Activated T-helper 2 cell treated with anti-CD3 and anti-CD28 coated beads, Interferon-gamma antibody, Interleukin-2, Interleukin-4, amounts not matched to agents 10 μg/mL and 5 μg/mL and 100 μg/mL, durations not matched to agents 14 hours and 24 hours and 36 hours (primary cell): ENCODE results near the gene ZNRF1. TPM values are rescaled to one million over a fixed set of nuclear protein-coding genes. Genes with fewer than 3 reads are reported as not detected.

Experiments used
- DNase-seq: peaks from one replicate; pipeline ENCODE4 v3.0.0; 2021; ENCODE audit warnings: low spot score
- H3K27ac Mint-ChIP-seq: one replicate; pipeline ENCODE4 v1.8.0; 2021; ENCODE audit warnings: mixed read lengths
- H3K27me3 Mint-ChIP-seq: one replicate; pipeline ENCODE4 v1.8.0; 2021; ENCODE audit warnings: low read depth, mixed read lengths
- H3K36me3 Mint-ChIP-seq: one replicate; pipeline ENCODE4 v1.8.0; 2021; ENCODE audit warnings: low read depth, mixed read lengths
- H3K4me1 Mint-ChIP-seq: one replicate; pipeline ENCODE4 v1.8.0; 2021; ENCODE audit warnings: low read depth, mixed read lengths
- H3K4me3 Mint-ChIP-seq: one replicate; pipeline ENCODE4 v1.8.0; 2021; ENCODE audit warnings: low read depth, mild to moderate bottlenecking, moderate library complexity, mixed read lengths
- H3K9me3 Mint-ChIP-seq: one replicate; pipeline ENCODE4 v1.8.0; 2021; ENCODE audit warnings: mixed read lengths
- intact Hi-C: fragments of 100-400 bp; cut with micrococcal nuclease; formaldehyde crosslinking; loops from one replicate; pipeline ENCODE4 v1.15.1; 2023
- total RNA-seq: library from RNA; stranded (reverse); gene quantifications from 2 replicates; pipeline ENCODE4 v1.2.3, GENCODE V29; 2022

Gene ZNRF1
- total RNA-seq, 1 donor from 2014 or later, result 34.8 TPM

DNA sequence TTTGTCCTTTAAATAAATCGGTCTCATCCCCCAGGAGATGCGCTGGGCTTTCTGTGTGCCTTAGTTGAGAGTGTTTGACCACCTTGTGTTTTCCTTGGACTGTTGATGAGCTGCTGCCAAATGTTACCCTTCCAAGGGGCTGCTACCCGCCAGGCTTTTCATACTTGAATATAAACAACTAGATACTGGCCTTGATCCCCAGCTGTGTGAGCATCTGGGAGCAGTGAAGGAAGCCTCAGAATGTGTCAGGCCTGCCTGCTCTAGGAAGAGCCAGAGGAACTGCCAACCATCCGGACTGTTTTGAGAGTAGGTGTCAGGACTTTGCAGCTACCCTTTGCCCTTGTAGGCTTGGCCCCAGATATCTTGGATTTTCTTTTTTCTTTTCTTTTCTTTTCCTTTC, 60.0 kb downstream of the ZNRF1 start:
- Mint-ChIP-seq H3K27ac (no peak overlapping the region), H3K9me3 (no peaks in the 10 kb centered on the region), H3K4me3 (no peak overlapping the region), H3K27me3 (no peaks in the 10 kb centered on the region), H3K4me1 (peaks cover 30% of the 10 kb centered on the region), H3K36me3 (peaks cover 11% of the 10 kb centered on the region)
- intact Hi-C loops, result no loop called here
- no peak for DNase-seq

DNA sequence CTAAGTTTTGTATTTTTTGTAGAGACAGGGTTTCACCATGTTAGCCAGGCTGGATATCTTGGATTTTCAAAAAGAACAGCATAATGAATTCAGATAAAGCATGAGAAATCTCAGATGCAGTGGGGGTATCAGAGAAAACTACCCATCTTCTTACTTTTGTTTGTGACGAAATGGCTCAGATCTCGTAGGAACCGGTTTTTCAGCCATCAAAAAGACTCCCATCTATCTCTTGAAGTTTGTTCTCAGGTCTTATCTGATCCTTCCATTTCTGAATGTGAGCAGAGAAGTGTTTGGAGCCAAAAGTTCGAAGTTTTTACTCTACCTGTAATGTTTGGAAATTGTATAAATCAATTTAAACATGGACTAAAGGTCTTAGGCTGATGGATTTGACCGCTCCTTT, 60.6 kb downstream of the ZNRF1 start:
- DNase-seq, result no peak
- Mint-ChIP-seq H3K4me3 (no peak overlapping the region), H3K9me3 (no peaks in the 10 kb centered on the region), H3K27me3 (no peaks in the 10 kb centered on the region), H3K36me3 (peaks cover 11% of the 10 kb centered on the region), H3K27ac (no peak overlapping the region), H3K4me1 (peaks cover 29% of the 10 kb centered on the region)
- intact Hi-C loops, result no loop called here

DNA sequence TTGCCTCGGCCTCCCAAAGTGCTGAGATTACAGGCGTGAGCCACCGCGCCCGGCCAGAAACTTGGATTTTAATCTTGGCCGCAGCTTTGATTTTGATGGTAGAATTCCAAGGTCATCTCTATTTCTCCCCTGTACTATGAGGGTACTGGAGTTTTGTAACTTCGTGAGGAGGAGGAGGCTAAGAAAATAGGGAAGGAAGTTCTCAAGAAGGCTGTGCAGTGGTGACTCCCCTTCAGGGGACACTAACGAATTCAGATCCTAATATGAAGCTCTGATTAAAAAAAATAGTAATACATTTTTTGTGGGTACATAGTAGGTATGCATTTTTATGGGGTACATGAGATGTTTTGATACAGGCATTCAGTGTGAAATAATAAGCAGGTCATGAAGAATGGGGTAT, 61.9 kb downstream of the ZNRF1 start:
- DNase-seq, result no peak
- intact Hi-C loops, result loop anchor here (5.0 kb wide), 1 partner anchor 37 kb away; no protein-coding TSS in a partner anchor
- Mint-ChIP-seq H3K9me3 (no peaks in the 10 kb centered on the region), H3K27me3 (no peaks in the 10 kb centered on the region), H3K4me3 (no peak overlapping the region), H3K27ac (no peak overlapping the region), H3K36me3 (peaks cover 11% of the 10 kb centered on the region), H3K4me1 (peaks cover 36% of the 10 kb centered on the region)

DNA sequence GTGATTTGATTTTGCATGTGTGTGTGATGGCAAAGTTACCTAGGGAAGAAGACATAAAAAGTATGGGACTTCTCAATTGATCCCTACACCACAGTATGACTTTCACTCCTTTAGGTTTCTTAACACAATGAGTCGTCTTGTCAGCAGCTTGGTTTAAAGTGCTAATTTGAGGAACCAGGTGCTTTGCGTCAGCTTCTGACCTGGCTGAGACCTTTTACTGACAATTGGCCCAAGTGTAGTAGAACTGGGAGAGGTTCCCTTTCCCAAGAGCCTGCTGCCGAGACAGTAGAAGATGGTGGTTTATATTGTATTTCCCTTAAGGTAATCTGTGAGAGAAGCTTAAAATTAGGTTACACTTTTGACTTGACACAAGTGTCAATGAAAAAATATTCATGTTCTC, 62.8 kb downstream of the ZNRF1 start:
- Mint-ChIP-seq H3K36me3 (peaks cover 11% of the 10 kb centered on the region), H3K27ac (no peak overlapping the region), H3K4me3 (no peak overlapping the region), H3K4me1 (peaks cover 34% of the 10 kb centered on the region), H3K9me3 (no peaks in the 10 kb centered on the region), H3K27me3 (no peaks in the 10 kb centered on the region)
- intact Hi-C loops, result loop anchor here (5.0 kb wide), 1 partner anchor 36 kb away; no protein-coding TSS in a partner anchor
- no peak for DNase-seq

DNA sequence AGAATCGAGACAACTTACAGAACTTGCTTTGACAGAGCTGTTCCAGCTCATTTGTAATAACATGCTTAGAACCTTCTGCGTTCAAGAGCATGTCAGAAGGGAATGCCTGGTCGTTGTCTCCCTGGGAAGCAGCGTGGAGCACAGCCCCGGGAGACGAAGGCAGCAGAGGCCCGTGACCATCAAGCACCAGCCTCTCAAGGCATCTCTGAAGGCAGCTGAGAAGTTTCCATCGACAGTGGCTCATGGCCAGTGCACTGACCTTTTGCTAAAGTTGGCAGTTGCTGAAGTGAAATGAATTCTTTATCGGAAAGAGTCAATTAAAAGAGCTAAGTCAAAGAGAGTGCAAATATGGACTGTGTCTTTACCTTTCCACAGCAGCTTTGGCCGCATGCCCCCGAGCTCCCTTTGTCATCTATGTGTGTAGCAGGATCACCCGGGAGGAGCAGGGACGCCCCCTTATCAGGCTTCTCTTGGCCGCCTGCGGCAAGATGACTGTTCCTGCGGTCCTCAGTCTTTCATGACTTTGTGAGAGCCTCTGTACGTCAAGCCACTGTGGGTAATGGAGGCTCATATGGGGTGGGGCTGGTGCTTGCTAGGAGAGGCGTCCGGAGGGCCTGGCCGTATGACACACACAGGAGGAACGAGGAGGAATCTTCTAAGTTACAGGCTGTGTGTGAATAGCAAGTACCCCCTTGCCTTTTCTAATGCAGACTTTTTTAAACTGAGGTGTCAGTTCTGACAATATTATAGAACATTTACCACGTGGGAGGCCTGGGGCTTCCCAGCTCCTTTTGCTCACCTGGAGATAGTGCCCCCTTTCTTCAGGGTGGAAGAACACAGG, 63.5 kb downstream of the ZNRF1 start:
- peaks cover 11% of the 10 kb centered on the region for H3K36me3 Mint-ChIP-seq
- intact Hi-C loops, result loop anchor here (5.0 kb wide), 1 partner anchor 35 kb away; no protein-coding TSS in a partner anchor
- no peak for DNase-seq
- H3K9me3 Mint-ChIP-seq, result no peaks in the 10 kb centered on the region
- no peaks in the 10 kb centered on the region for H3K27me3 Mint-ChIP-seq
- H3K27ac Mint-ChIP-seq, result no peak overlapping the region
- peaks cover 39% of the 10 kb centered on the region for H3K4me1 Mint-ChIP-seq
- no peak overlapping the region for H3K4me3 Mint-ChIP-seq

DNA sequence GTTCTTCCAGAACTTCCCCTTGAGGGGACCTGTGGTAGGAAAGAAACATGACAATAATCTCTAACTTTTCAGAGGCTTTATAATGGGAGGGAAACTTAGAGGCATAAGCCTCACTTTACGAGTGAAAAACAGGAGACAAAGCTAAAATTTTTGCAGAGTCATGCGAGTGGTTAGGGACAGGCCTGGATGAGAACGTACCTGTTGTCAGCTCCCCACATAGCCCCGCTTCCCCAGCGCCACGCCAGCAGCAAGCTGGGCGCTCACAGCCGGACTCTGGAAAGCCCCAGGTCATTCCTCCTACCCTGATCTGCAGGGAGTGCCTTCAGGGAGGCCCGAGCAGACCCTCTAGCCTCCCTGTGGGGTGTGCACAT, 64.1 kb downstream of the ZNRF1 start:
- no peak overlapping the region for H3K4me3 Mint-ChIP-seq
- H3K27ac Mint-ChIP-seq, result no peak overlapping the region
- intact Hi-C loops, result loop anchor here (5.0 kb wide), 1 partner anchor 34 kb away; no protein-coding TSS in a partner anchor
- no peaks in the 10 kb centered on the region for H3K9me3 Mint-ChIP-seq
- DNase-seq, result no peak
- no peaks in the 10 kb centered on the region for H3K27me3 Mint-ChIP-seq
- H3K4me1 Mint-ChIP-seq, result peaks cover 39% of the 10 kb centered on the region
- H3K36me3 Mint-ChIP-seq, result peaks cover 11% of the 10 kb centered on the region

DNA sequence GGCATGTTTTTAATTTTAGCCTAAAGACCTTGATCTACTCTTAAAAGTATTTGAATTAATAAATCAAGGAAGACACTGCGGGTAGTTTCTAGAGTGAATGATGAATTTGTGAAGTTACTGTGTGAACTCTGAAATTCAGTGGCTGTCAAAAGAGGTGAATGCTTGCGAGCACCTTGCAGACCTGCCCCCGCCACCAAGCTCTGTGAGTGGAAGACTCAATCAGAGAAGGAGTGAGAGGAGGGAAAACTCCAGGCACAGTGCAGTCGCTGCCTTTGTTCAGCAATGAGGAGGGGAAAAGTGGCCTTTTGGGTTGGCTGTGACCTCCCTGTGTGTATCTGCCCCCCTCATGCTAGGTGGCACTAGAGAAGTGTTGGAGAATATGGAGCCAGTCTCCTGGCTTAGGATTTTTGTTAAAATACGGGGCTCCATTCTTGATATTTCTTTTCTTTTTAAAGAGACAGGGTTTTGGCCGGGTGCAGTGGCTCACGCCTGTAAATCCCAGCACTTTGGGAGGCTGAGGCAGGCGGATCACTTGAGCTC, 64.8 kb downstream of the ZNRF1 start:
- Mint-ChIP-seq H3K9me3 (no peaks in the 10 kb centered on the region), H3K4me1 (peaks cover 39% of the 10 kb centered on the region), H3K4me3 (no peak overlapping the region), H3K27me3 (no peaks in the 10 kb centered on the region), H3K36me3 (peaks cover 8% of the 10 kb centered on the region), H3K27ac (no peak overlapping the region)
- intact Hi-C loops, result loop anchor here (1.0 to 5.0 kb wide), 2 partner anchors 12 to 34 kb away; no protein-coding TSS in a partner anchor
- DNase-seq, result no peak

DNA sequence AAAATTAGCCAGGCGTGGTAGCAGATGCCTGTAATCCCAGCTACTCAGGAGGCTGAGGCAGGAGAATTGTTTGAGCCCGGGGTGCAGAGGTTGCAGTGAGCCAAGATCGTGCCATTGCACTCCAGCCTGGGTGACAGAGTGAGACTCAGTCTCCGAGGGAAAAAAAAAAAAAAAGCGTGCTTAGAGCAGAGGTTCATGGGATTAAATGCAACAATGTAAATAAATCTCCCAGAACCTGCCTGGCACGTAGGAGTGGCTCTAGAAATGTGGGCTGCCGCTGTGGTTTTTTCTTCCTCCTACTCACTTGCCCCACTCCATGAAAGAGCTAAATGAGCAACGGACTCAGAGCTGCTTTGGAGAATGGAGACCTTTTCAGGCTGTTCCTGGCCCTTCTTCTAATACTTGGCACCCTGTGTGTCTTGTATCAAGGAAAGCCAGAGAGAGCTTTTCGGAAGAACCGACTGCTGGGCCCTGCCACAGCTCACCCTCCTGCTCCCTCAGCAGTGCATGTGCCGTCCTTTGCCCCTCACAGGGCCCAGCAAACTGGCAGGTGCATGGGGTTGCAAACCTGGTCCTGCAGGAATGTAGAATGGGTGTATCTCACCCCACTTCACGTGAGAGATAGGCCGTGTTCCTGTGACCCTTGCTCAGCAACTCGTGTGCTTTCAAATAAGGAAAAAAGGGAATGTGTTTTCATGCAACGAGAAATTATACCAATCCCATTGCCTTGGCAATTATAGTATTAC, 65.8 kb downstream of the ZNRF1 start:
- H3K27me3 Mint-ChIP-seq, result no peaks in the 10 kb centered on the region
- H3K9me3 Mint-ChIP-seq, result no peaks in the 10 kb centered on the region
- H3K36me3 Mint-ChIP-seq, result peaks cover 6% of the 10 kb centered on the region
- peaks cover 36% of the 10 kb centered on the region for H3K4me1 Mint-ChIP-seq
- H3K27ac Mint-ChIP-seq, result peak overlapping the region; percentile 69
- intact Hi-C loops, result loop anchor here (1.0 to 5.0 kb wide), 2 partner anchors 11 to 33 kb away; no protein-coding TSS in a partner anchor
- no peak for DNase-seq
- H3K4me3 Mint-ChIP-seq, result peak overlapping the region; percentile 63

DNA sequence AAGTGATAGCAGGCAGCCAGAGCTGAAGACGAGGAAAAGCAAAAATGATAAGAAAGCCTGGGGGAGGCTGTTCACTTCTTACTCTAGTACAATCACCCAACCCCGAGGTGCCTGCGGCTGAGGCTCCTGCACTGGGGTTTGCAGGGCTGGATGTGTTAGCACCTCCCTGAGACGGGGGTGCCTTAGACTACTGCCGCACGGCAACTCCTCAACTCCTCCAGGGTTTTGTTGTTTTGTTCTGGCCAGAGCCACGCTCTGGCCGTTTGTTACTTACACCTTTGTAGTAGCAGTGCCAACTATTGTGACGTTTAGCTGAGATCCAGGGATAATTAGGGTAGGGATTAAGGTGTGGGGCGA, 66.3 kb downstream of the ZNRF1 start:
- intact Hi-C loops, result no loop called here
- H3K9me3 Mint-ChIP-seq, result no peaks in the 10 kb centered on the region

DNA sequence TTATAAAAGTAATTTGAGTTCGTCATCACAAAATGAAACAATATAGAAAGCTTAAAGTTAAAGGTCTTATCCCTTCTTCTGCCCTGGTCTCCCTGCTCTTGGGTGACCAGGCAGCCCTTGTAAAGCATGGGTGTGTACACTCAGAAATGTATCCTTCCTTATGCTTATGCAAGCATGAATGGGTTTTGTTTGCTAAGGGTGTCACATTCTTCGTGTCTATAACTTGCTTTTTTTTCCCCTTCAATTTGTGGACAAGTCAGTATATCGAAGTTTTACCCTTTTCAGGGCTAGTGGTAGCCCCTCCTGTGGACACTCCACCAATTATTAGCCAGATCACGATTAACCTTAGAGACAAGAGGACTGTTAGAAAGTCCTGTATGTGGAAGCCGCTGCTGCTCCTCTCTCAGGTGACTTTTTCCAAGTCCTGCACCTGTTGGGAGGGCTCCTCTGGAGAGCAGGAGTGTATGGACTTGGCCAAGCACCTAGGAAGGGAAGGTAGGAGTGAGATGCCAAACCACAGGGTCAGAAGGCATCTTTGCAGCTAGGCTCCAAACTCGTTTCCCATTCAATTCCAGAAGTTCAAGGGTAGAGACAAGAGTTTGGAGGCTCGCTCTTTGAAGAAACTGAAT, 66.8 kb downstream of the ZNRF1 start:
- no peak for DNase-seq
- Mint-ChIP-seq H3K27me3 (no peaks in the 10 kb centered on the region), H3K36me3 (peaks cover 4% of the 10 kb centered on the region), H3K4me3 (no peak overlapping the region), H3K27ac (no peak overlapping the region), H3K4me1 (peaks cover 43% of the 10 kb centered on the region), H3K9me3 (no peaks in the 10 kb centered on the region)
- intact Hi-C loops, result no loop called here

More for the DNA sequence above, 66.3 kb downstream of the ZNRF1 start:
- Mint-ChIP-seq H3K36me3 (peaks cover 4% of the 10 kb centered on the region), H3K4me1 (peaks cover 38% of the 10 kb centered on the region), H3K27ac (peak overlapping the region; percentile 69), H3K27me3 (no peaks in the 10 kb centered on the region), H3K4me3 (peak overlapping the region; percentile 63)
- no peak for DNase-seq

DNA sequence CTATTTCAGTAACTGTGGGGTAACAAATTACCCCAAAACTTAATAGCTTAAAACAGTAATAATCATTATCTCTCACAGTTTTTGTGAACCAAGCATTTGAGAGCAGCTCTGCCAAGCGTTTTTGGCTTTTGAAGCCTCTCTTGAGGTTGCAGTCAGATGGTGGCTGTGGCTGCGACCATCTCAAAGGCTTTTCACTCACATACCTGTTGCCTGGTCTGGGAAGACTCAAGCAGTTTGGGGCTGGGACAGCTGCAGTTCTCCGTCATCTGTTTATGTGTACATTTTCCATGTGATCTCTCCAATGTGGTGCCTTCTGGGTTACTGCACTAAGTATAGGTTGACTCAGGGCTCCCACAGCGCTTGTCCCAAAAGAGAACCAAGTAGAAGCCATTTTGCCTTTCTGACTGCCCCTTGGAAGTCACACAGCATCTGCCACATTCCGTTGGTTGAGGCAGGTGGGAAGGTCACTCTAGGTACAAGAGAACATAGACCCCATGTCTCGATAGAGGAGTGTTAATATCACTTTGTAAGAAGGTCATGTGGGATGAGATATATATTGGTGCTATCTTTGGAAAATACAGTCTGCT, 68.1 kb downstream of the ZNRF1 start:
- DNase-seq, result no peak
- H3K4me3 Mint-ChIP-seq, result no peak overlapping the region
- no peaks in the 10 kb centered on the region for H3K27me3 Mint-ChIP-seq
- intact Hi-C loops, result no loop called here
- H3K9me3 Mint-ChIP-seq, result no peaks in the 10 kb centered on the region
- H3K36me3 Mint-ChIP-seq, result peaks cover 4% of the 10 kb centered on the region
- H3K27ac Mint-ChIP-seq, result no peak overlapping the region
- peaks cover 38% of the 10 kb centered on the region for H3K4me1 Mint-ChIP-seq
